Neutrophil (primary cell): Measurements from ENCODE around the gene P3H3.

Source experiments
- H3K27ac ChIP-seq: fragments of 200-600 bp; sonication (generic); 2 replicates; pipeline ENCODE4 v1.5.1; 2016; ENCODE audit warnings: mild to moderate bottlenecking, moderate library complexity
- H3K27me3 ChIP-seq: fragments of 200-600 bp; sonication (generic); 2 replicates; pipeline ENCODE4 v1.6.0; 2016; ENCODE audit warnings: mild to moderate bottlenecking
- H3K36me3 ChIP-seq: fragments of 200-600 bp; sonication (generic); 2 replicates; pipeline ENCODE4 v1.5.1; 2017
- H3K4me1 ChIP-seq, 2 experiments: fragments of 200-600 bp in 1 of 2; sonication (generic) in 1 of 2; 1 replicate in 1 of 2; 2 replicates in 1 of 2; pipeline versions ENCODE4 v1.5.1 to v1.6.1; 2013 to 2016; ENCODE audit warnings: low read depth in 1 of 2, low read length in 1 of 2, mild to moderate bottlenecking in 1 of 2, moderate library complexity in 1 of 2; ENCODE audit not compliant: control insufficient read depth in 1 of 2, insufficient read depth in 1 of 2
- H3K4me3 ChIP-seq, 2 experiments: fragments of 200-600 bp in 1 of 2; sonication (generic) in 1 of 2; 1 replicate in 1 of 2; 2 replicates in 1 of 2; pipeline ENCODE4 v1.5.1; 2013 to 2016; ENCODE audit warnings: low read depth in 1 of 2, low read length in 1 of 2, mild to moderate bottlenecking in 1 of 2, moderate library complexity in 1 of 2
- H3K9me3 ChIP-seq: fragments of 200-600 bp; sonication (generic); 2 replicates; pipeline ENCODE4 v1.5.1; 2016
- TF ChIP-seq, protein P1 (sequence below): fragments of 200-600 bp; sonication (generic); IDR thresholded peaks from 2 replicates; pipeline ENCODE4 v1.5.1; 2016; ENCODE audit warnings: antibody characterized with exemption

P3H3 gene

DNA sequence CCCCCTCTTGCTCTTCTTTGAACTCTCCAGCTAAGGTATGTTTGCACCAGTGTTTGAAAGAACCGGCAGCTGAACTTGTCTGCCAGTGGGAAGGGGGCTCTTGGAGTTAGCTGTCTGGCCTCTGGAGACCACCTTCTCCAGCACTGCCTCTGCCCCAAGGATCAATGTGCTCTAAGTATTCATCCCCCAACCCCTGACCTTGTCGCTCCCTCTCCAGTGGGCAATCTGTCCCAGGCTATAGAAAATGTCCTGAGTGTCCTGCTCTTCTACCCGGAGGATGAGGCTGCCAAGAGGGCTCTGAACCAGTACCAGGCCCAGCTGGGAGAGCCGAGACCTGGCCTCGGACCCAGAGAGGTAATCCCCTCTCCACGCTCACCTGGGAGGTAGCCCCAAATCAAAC is 2.8 kb downstream of the P3H3 start:
- Histone ChIP-seq H3K27me3 (peaks cover 51% of the 10 kb centered on the region), H3K4me1 (peaks cover 23 to 24% of the 10 kb centered on the region in 2 experiments), H3K36me3 (no peaks in the 10 kb centered on the region), H3K4me3 (no peak overlapping the region), H3K9me3 (no peaks in the 10 kb centered on the region), H3K27ac (no peak overlapping the region)
- TF ChIP-seq, protein P1, sequence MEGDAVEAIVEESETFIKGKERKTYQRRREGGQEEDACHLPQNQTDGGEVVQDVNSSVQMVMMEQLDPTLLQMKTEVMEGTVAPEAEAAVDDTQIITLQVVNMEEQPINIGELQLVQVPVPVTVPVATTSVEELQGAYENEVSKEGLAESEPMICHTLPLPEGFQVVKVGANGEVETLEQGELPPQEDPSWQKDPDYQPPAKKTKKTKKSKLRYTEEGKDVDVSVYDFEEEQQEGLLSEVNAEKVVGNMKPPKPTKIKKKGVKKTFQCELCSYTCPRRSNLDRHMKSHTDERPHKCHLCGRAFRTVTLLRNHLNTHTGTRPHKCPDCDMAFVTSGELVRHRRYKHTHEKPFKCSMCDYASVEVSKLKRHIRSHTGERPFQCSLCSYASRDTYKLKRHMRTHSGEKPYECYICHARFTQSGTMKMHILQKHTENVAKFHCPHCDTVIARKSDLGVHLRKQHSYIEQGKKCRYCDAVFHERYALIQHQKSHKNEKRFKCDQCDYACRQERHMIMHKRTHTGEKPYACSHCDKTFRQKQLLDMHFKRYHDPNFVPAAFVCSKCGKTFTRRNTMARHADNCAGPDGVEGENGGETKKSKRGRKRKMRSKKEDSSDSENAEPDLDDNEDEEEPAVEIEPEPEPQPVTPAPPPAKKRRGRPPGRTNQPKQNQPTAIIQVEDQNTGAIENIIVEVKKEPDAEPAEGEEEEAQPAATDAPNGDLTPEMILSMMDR: no peak

DNA sequence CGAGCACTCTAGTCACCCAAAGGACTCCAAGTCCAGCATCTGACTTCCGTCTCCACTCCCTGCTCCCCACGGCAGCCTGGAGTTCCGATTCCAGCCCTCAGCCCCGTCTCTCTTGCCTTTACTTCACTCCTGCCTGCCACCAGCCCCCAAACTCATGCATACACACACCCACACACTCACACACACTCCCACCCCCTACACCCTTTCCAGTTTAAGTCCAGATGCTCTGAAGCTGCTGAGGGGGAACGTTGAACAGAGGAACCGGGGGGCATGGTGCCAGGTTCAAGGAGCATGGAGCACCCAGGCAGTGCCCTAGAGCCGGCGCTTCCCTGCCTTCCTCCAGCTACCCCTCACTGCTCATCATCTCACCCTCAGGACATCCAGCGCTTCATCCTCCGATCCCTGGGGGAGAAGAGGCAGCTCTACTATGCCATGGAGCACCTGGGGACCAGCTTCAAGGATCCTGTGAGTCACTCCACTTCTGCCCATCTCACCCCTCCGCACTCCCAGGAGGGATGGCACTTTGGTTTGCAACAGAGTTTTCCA is 3.3 kb downstream of the P3H3 start:
- Histone ChIP-seq H3K4me3 (no peak overlapping the region), H3K27me3 (peaks cover 46% of the 10 kb centered on the region), H3K27ac (no peak overlapping the region), H3K36me3 (no peaks in the 10 kb centered on the region), H3K9me3 (no peaks in the 10 kb centered on the region), H3K4me1 (peaks cover 23 to 24% of the 10 kb centered on the region in 2 experiments)
- TF ChIP-seq, protein P1: no peak

DNA sequence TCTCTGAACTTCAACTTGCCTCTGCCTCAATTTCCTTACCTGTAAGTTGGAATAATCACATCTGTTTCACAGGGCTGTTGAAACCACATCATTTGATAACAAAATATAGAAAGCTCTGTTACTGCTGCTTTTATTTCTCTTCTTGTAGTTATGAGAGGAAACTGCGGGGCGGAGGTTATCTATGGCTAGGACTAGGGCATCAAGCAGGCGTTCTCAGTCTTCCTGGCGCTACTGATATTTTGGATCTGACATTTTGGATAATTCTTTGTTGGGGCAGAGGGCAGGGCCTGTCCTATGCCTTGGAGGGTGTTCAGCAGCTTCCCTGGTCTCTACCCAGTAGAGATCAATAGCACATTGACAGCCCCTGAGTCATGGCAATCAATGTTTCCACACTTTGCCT is 3.9 kb downstream of the P3H3 start:
- Histone ChIP-seq H3K27ac (no peak overlapping the region), H3K36me3 (no peaks in the 10 kb centered on the region), H3K9me3 (no peaks in the 10 kb centered on the region), H3K4me1 (peaks cover 23 to 24% of the 10 kb centered on the region in 2 experiments), H3K27me3 (peaks cover 40% of the 10 kb centered on the region), H3K4me3 (no peak overlapping the region)
- TF ChIP-seq, protein P1: no peak

DNA sequence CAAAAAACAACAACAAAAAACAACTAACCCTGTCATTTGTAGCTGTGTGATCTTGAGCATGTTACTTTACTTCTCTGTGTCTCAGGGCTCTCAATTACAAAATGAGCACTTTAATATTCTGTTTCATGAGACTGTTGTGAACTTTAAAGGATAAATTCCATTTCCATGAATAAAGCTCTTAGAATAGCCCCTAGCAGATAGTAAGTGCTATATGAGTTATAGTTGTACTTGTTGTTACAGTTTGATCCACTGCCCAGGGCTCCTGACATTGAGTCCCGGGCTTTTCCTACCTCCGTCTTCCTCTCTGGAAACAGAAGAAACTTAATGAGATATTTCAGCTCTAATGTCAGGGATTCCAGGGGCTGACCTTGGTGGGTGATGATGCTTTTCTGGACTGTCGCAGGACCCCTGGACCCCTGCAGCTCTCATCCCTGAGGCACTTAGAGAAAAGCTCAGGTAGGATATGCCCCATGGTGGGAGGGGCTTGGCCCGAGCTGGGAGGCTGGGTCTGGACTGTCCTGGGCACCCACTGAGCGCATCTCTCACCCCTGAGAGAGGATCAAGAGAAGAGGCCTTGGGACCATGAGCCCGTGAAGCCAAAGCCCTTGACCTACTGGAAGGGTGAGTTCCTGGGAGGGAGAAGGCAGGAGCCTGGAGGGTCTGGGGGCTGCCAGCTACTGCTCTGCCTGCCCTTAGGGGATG is 5.1 kb downstream of the P3H3 start:
- no peak overlapping the region for H3K4me3 ChIP-seq
- H3K27ac ChIP-seq: no peak overlapping the region
- no peaks in the 10 kb centered on the region for H3K9me3 ChIP-seq
- no peaks in the 10 kb centered on the region for H3K36me3 ChIP-seq
- peaks cover 28% of the 10 kb centered on the region for H3K27me3 ChIP-seq
- H3K4me1 ChIP-seq: peaks cover 15 to 17% of the 10 kb centered on the region in 2 experiments
- TF ChIP-seq, protein P1: no peak

DNA sequence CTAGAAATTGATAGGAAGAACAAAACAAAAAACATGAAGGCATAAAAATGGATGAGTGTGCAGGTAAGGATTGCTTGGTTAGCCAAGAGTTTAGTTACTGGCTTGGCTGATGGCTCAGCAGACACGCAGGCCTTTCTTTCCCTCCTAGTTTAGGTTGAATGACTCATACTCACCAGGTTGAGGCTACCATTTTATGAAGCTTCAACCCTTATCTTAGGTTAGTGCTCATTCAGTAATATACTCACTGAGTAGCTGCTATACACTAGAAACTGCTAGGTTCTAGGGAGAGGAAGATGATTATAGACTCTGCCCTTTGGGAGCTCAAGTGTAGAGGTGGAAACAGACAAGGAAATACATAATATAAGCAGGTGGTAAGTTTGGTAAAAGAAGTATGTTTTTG is 6.0 kb downstream of the P3H3 start:
- H3K36me3 ChIP-seq: no peaks in the 10 kb centered on the region

More for the DNA sequence above, 6.0 kb downstream of the P3H3 start:
- TF ChIP-seq, protein P1: no peak
- Histone ChIP-seq H3K27ac (no peak overlapping the region), H3K27me3 (peaks cover 19% of the 10 kb centered on the region), H3K9me3 (no peaks in the 10 kb centered on the region), H3K4me3 (no peak overlapping the region), H3K4me1 (peaks cover 6 to 8% of the 10 kb centered on the region in 2 experiments)
